ENCODE data around the gene INSYN2A. TPM values are rescaled to one million over a fixed set of nuclear protein-coding genes. Genes with fewer than 3 reads are reported as not detected.

The INSYN2A gene
- total RNA-seq, 2 experiments from 2014 or later = not detected

- peaks cover 2% of the 10 kb centered on the region for H3K4me1 Mint-ChIP-seq (ENCODE audit: low read depth)
- H3K27me3 Mint-ChIP-seq (ENCODE audit: low read depth) = peaks cover 34% of the 10 kb centered on the region
- H3K27ac Mint-ChIP-seq = no peak overlapping the region
- CTCF ChIA-PET = interaction anchor here (0.6 kb wide), 1 partner anchor 39 kb away, joined by 3 read pairs; no protein-coding TSS in a partner anchor
- POLR2A ChIA-PET = interaction anchor here (0.6 kb wide), 1 partner anchor 430 kb away, joined by 4 read pairs; no protein-coding TSS in a partner anchor
- no peaks in the 10 kb centered on the region for H3K36me3 Mint-ChIP-seq (ENCODE audit: low read depth)
- H3K4me3 Mint-ChIP-seq = no peak overlapping the region
- ATAC-seq (no peak), DNase-seq (no peak)
- H3K9me3 Mint-ChIP-seq (ENCODE audit: insufficient read depth) = no peaks in the 10 kb centered on the region
These were observed 2.3 kb downstream of the INSYN2A start for GRCh38 chr10:127194111-127194510.

- Mint-ChIP-seq H3K27me3 (ENCODE audit: low read depth) (peaks cover 31% of the 10 kb centered on the region), H3K27ac (no peak overlapping the region), H3K9me3 (ENCODE audit: insufficient read depth) (no peaks in the 10 kb centered on the region), H3K4me1 (ENCODE audit: low read depth) (peaks cover 2% of the 10 kb centered on the region), H3K36me3 (ENCODE audit: low read depth) (no peaks in the 10 kb centered on the region), H3K4me3 (no peak overlapping the region)
- DNase-seq = no peak
- POLR2A ChIA-PET = no interaction called here
- no peak for ATAC-seq
- CTCF ChIA-PET = no interaction called here
These were observed 3.3 kb downstream of the INSYN2A start for GRCh38 chr10:127193125-127193524.

- no peak overlapping the region for H3K27ac Mint-ChIP-seq
- H3K36me3 Mint-ChIP-seq (ENCODE audit: low read depth) = no peaks in the 10 kb centered on the region
- ChIA-PET POLR2A (no interaction called here), CTCF (no interaction called here)
- ATAC-seq = no peak
- peaks cover 19% of the 10 kb centered on the region for H3K27me3 Mint-ChIP-seq (ENCODE audit: low read depth)
- no peak overlapping the region for H3K4me3 Mint-ChIP-seq
- H3K9me3 Mint-ChIP-seq (ENCODE audit: insufficient read depth) = no peaks in the 10 kb centered on the region
- no peaks in the 10 kb centered on the region for H3K4me1 Mint-ChIP-seq (ENCODE audit: low read depth)
- DNase-seq = no peak
These were observed 6.0 kb downstream of the INSYN2A start for GRCh38 chr10:127190427-127190826.

GRCh38 chr10:127189226-127189625, 7.2 kb downstream of the INSYN2A start:
- no peaks in the 10 kb centered on the region for H3K9me3 Mint-ChIP-seq (ENCODE audit: insufficient read depth)
- ChIA-PET POLR2A (no interaction called here), CTCF (no interaction called here)
- H3K4me3 Mint-ChIP-seq = no peak overlapping the region
- H3K36me3 Mint-ChIP-seq (ENCODE audit: low read depth) = no peaks in the 10 kb centered on the region
- H3K27ac Mint-ChIP-seq = no peak overlapping the region
- no peaks in the 10 kb centered on the region for H3K4me1 Mint-ChIP-seq (ENCODE audit: low read depth)
- no peak for DNase-seq
- ATAC-seq = no peak
- peaks cover 13% of the 10 kb centered on the region for H3K27me3 Mint-ChIP-seq (ENCODE audit: low read depth)

- CTCF ChIA-PET = no interaction called here
- ATAC-seq = no peak
- DNase-seq = no peak
These were observed 9.6 kb downstream of the INSYN2A start for GRCh38 chr10:127186813-127187212.

GRCh38 chr10:127184582-127184981, 11.8 kb downstream of the INSYN2A start:
- no peaks in the 10 kb centered on the region for H3K4me1 Mint-ChIP-seq (ENCODE audit: low read depth)
- no peaks in the 10 kb centered on the region for H3K27me3 Mint-ChIP-seq (ENCODE audit: low read depth)
- CTCF ChIA-PET = no interaction called here
- H3K27ac Mint-ChIP-seq = no peak overlapping the region
- H3K4me3 Mint-ChIP-seq = no peak overlapping the region
- no peaks in the 10 kb centered on the region for H3K36me3 Mint-ChIP-seq (ENCODE audit: low read depth)
- H3K9me3 Mint-ChIP-seq (ENCODE audit: insufficient read depth) = no peaks in the 10 kb centered on the region
- ATAC-seq (no peak), DNase-seq (no peak)
- POLR2A ChIA-PET = no interaction called here

More at GRCh38 chr10:127186813-127187212, 9.6 kb downstream of the INSYN2A start:
- Mint-ChIP-seq H3K9me3 (ENCODE audit: insufficient read depth) (no peaks in the 10 kb centered on the region), H3K27me3 (ENCODE audit: low read depth) (peaks cover 3% of the 10 kb centered on the region), H3K4me3 (no peak overlapping the region), H3K4me1 (ENCODE audit: low read depth) (no peaks in the 10 kb centered on the region), H3K36me3 (ENCODE audit: low read depth) (no peaks in the 10 kb centered on the region), H3K27ac (no peak overlapping the region)
- POLR2A ChIA-PET = no interaction called here

- Mint-ChIP-seq H3K36me3 (ENCODE audit: low read depth) (no peaks in the 10 kb centered on the region), H3K9me3 (ENCODE audit: insufficient read depth) (no peaks in the 10 kb centered on the region), H3K27me3 (ENCODE audit: low read depth) (no peaks in the 10 kb centered on the region), H3K27ac (no peak overlapping the region), H3K4me3 (no peak overlapping the region), H3K4me1 (ENCODE audit: low read depth) (no peaks in the 10 kb centered on the region)
- ChIA-PET POLR2A (no interaction called here), CTCF (no interaction called here)
- no peak for DNase-seq
- ATAC-seq = no peak
These were observed 14.2 kb downstream of the INSYN2A start for GRCh38 chr10:127182161-127182560.

GRCh38 chr10:127179612-127180250, 16.7 kb downstream of the INSYN2A start:
- DNase-seq (no peak), ATAC-seq (no peak)
- ChIA-PET POLR2A (no interaction called here), CTCF (interaction anchor here (0.9 kb wide), 1 partner anchor 12 kb away, joined by 3 read pairs; no protein-coding TSS in a partner anchor)
- no peaks in the 10 kb centered on the region for H3K36me3 Mint-ChIP-seq (ENCODE audit: low read depth)
- no peak overlapping the region for H3K27ac Mint-ChIP-seq
- no peaks in the 10 kb centered on the region for H3K27me3 Mint-ChIP-seq (ENCODE audit: low read depth)
- no peak overlapping the region for H3K4me3 Mint-ChIP-seq
- H3K9me3 Mint-ChIP-seq (ENCODE audit: insufficient read depth) = no peaks in the 10 kb centered on the region
- no peaks in the 10 kb centered on the region for H3K4me1 Mint-ChIP-seq (ENCODE audit: low read depth)

GRCh38 chr10:127176649-127177048, 19.7 kb downstream of the INSYN2A start:
- ChIA-PET POLR2A (no interaction called here), CTCF (no interaction called here)
- no peaks in the 10 kb centered on the region for H3K27me3 Mint-ChIP-seq (ENCODE audit: low read depth)
- DNase-seq (no peak), ATAC-seq (no peak)
- no peak overlapping the region for H3K4me3 Mint-ChIP-seq
- no peak overlapping the region for H3K27ac Mint-ChIP-seq
- no peaks in the 10 kb centered on the region for H3K4me1 Mint-ChIP-seq (ENCODE audit: low read depth)
- no peaks in the 10 kb centered on the region for H3K36me3 Mint-ChIP-seq (ENCODE audit: low read depth)
- H3K9me3 Mint-ChIP-seq (ENCODE audit: insufficient read depth) = no peaks in the 10 kb centered on the region

- Mint-ChIP-seq H3K27me3 (ENCODE audit: low read depth) (no peaks in the 10 kb centered on the region), H3K36me3 (ENCODE audit: low read depth) (no peaks in the 10 kb centered on the region), H3K4me3 (no peak overlapping the region), H3K27ac (no peak overlapping the region), H3K4me1 (ENCODE audit: low read depth) (no peaks in the 10 kb centered on the region), H3K9me3 (ENCODE audit: insufficient read depth) (no peaks in the 10 kb centered on the region)
- DNase-seq = no peak
- CTCF ChIA-PET = no interaction called here
- no peak for ATAC-seq
- POLR2A ChIA-PET = no interaction called here
These were observed 20.9 kb downstream of the INSYN2A start for GRCh38 chr10:127175357-127176110.

GRCh38 chr10:127174866-127175265, 21.5 kb downstream of the INSYN2A start:
- ATAC-seq (no peak), DNase-seq (no peak)
- Mint-ChIP-seq H3K27ac (no peak overlapping the region), H3K4me3 (no peak overlapping the region), H3K4me1 (ENCODE audit: low read depth) (no peaks in the 10 kb centered on the region), H3K36me3 (ENCODE audit: low read depth) (no peaks in the 10 kb centered on the region), H3K9me3 (ENCODE audit: insufficient read depth) (no peaks in the 10 kb centered on the region), H3K27me3 (ENCODE audit: low read depth) (no peaks in the 10 kb centered on the region)
- ChIA-PET POLR2A (no interaction called here), CTCF (no interaction called here)

GRCh38 chr10:127168261-127168660, 28.1 kb downstream of the INSYN2A start:
- CTCF ChIA-PET = no interaction called here
- no peaks in the 10 kb centered on the region for H3K4me1 Mint-ChIP-seq (ENCODE audit: low read depth)

More at GRCh38 chr10:127168261-127168660, 28.1 kb downstream of the INSYN2A start:
- POLR2A ChIA-PET = no interaction called here
- no peaks in the 10 kb centered on the region for H3K36me3 Mint-ChIP-seq (ENCODE audit: low read depth)
- H3K27me3 Mint-ChIP-seq (ENCODE audit: low read depth) = no peaks in the 10 kb centered on the region
- no peak overlapping the region for H3K4me3 Mint-ChIP-seq
- no peak for DNase-seq
- no peaks in the 10 kb centered on the region for H3K9me3 Mint-ChIP-seq (ENCODE audit: insufficient read depth)
- no peak for ATAC-seq
- no peak overlapping the region for H3K27ac Mint-ChIP-seq
